ENCODE data around the gene ZNF79.

Gene ZNF79

DNA sequence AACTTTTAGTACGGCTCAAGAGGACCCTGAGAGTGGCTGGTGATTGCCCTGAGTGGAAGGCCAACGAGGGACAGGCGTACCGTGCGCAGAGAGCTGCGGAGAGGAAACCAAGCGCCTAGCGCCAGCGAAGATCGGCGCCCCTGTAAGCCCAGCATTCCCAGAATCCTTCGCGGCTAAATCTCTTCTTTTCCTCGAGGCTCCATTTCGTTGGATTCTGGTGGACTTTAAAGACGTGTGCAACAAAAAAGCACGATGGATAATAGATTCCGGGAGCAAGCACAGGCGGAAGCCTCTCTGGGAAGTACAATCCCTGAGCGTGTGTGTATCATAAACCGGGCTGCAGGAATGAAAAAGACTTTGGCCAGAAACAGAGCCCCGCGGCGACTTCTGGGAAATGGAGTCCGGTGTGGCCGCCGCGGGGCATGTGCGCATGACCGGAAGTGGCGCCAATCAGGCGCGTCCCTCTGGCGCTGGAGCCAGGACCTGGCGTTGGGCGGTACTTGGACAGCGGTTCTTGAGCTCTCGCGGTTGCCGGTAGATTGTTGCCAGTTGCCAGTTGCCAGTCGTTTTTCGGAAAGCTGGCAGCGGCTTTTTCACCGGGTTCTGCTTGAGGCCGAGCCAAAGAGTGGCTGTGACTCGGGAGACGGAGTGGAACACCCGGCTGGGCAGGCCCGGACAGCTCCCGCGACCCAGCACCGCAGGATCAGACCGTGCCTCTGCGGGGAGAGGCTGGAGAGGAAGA is at the start of gene ZNF79:
Gene ZNF79, plus strand, starts transcription at position 449 of the 742 bp plus-strand sequence. CDS start 406 bp downstream, outside the sequence.
- DNase-seq = peak; percentile 96
- TF ChIP-seq POLR2A (IDR thresholded peaks at IDR 0.05; ENCODE audit: low read length) (peak; percentile 78), GATA1 (IDR thresholded peaks at IDR 0.05; ENCODE audit: low read depth, low read length) (no peak)

DNA sequence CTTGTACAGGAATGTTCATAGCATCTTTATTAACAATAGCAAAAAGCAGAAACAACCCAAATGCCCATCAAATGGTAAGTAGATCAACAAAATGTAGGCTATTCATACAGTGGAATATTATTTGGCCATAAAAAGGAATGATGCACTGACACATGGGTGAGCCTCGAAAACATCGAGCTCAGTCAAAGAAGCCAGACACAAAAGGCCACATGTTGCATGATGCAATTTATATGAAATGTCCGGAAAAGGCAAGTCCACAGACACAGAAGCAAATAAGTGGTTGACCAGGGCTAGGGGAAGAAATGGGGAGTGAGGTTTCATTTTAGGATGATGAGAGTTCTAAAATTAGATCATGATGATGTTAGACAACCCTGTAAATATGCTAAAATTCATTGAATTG is 43.7 kb upstream of the ZNF79 start:
- DNase-seq = peak in 1 of 2 experiments; percentile 18
- no peak for TF ChIP-seq GATA1 (IDR thresholded peaks at IDR 0.05; ENCODE audit: low read depth, low read length)
- TF ChIP-seq POLR2A (IDR thresholded peaks at IDR 0.05; ENCODE audit: low read length) = no peak

DNA sequence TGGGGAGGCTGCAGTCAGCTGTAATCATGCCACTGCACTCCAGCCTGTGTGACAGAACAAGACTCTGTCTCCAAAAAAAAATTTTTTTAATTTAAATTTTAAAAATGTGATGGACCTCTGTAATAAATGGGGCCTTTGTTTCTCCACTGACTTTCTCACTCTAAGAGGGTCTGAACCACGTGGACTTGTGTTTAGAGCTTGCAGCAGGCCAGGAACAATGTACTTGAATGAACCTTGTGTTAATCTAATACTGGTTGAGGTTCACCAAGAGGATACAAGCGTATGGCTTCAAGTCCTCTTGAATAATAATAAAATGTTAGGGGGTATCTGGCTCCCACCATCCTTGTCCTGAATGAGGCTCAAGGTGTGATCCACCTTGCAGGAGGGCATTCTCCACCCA is 41.6 kb upstream of the ZNF79 start:
- no peak for DNase-seq
- TF ChIP-seq POLR2A (IDR thresholded peaks at IDR 0.05; ENCODE audit: low read length) (no peak), GATA1 (IDR thresholded peaks at IDR 0.05; ENCODE audit: low read depth, low read length) (no peak)

DNA sequence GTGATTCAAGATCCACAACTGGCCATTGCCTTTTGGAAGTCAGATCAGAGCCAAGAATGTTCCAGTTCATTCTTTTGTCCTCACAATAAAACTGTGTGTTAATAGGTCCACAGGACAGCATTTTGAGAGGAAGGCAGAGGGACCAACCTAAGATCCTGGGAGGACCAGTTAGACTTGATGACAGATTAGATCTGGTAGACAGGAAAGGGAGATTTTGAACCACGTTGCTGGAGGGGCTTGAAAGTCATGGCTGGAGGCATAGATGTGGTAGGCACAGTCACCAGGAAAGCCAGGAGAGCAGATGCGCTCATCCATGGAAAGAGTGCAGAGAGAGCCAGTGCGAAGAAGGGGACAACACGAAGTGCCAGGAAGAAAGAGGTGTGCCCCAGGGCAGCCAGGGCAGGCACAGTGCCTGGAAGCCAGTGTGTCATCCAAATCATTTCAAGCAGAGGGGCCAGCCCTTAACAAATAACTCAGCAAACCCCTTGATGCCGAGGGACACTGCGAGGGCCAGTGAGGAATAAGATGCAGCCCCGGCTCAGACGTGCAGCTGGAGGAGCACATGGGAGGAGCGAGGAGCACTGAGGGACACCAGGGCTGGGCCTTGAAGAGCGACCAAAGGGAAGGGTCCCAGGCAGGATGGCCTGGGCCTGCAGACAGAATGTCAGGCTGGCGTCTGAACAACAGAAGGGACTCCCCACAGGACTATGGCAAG is 40.0 kb upstream of the ZNF79 start:
- no peak for DNase-seq
- TF ChIP-seq GATA1 (IDR thresholded peaks at IDR 0.05; ENCODE audit: low read depth, low read length) (no peak), POLR2A (IDR thresholded peaks at IDR 0.05; ENCODE audit: low read length) (no peak)

DNA sequence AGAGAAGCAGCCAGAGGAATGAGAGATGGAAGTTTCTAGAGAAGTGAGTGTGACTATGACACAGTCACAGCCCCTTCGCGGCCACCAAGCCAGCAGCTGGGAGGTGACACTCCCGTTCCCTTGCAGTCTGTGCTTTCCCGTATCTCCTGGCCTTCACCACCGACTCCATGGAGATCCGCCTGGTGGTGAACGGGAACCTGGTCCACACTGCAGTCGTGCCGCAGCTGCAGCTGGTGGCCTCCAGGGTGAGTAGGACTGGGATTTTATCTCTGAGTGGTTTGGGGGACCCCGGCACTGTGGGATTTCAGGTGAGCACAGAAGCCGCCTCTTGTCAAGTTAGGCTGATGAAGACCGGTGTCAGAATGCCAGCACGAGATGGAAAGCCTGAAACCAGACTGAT is 39.3 kb upstream of the ZNF79 start:
- DNase-seq = no peak
- no peak for TF ChIP-seq POLR2A (IDR thresholded peaks at IDR 0.05; ENCODE audit: low read length)
- TF ChIP-seq GATA1 (IDR thresholded peaks at IDR 0.05; ENCODE audit: low read depth, low read length) = no peak

DNA sequence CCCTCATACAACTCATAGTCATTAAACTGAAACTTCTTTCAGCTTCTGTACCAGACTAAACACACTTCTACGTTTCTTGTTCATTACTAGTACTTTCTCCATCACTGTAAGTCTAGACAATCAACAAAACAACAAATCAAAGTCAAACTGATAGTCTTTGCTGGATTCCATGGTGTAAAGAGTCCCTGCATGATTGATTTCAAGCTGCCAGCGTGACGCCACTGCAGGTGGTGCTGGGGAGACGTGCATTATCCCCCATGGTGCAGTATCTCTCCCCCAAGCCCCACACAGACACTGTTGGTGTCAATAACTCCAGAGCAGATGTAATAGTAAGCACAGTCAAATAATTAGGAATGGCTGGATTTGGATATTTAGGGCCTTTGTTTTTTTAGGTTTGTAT is 37.9 kb upstream of the ZNF79 start:
- no peak for DNase-seq
- TF ChIP-seq POLR2A (IDR thresholded peaks at IDR 0.05; ENCODE audit: low read length) (no peak), GATA1 (IDR thresholded peaks at IDR 0.05; ENCODE audit: low read depth, low read length) (no peak)

DNA sequence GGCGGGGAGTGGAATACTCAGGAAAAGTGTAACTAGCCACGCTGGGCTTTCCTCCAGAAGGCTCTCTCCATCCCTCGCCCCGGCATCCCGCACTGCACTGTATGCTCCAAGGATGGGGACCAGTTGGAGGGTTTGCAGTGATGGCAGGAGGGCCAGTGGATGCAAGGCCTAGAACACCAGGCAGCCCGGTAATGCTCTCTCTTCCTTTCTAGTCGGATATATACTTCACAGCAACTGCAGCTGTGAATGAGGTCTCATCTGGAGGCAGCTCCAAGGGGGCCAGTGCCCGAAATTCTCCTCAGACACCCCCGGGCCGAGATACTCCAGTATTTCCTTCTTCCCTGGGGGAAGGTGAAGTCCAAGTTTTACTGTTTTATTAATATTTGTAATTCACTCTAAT is 37.2 kb upstream of the ZNF79 start:
- TF ChIP-seq GATA1 (IDR thresholded peaks at IDR 0.05; ENCODE audit: low read depth, low read length) (no peak), POLR2A (IDR thresholded peaks at IDR 0.05; ENCODE audit: low read length) (no peak)
- no peak for DNase-seq

DNA sequence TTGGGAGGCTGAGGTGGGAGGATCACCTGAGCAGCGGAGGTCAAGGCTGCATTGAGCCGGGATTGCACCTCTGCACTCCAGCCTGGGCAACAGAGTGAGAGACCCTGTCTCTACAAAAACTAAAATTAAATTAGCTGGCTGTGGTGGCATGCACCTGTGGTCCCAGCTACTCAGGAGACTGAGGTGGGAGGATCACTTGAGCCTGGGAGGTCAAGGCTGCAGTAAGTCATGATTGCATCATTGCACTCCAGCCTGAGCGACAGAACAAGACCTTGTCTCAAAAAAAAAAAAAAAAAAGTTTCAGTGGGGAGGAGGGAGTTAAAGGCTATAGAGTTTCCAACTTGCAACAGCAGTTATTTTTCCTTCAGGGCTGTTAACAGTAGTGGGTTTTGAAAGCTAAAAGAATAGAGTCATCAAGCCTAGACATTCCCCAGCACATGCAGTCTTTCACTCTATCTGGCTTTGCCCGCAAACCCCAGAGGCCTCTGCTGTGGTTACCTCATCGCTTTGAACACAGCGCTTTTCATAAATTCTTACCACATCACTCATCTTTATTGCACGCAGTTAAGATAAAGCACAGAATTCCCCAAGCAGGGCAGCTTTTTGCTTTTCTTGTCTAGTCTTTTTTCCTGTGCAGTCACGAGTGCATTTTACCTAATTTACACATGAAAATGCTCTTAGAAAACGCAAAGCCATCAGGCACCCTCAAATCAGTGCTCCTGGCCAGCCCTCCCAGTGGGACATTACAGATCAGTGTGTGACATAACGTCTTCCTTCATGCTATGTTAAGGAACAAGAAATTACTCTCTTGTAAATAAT is 35.9 kb upstream of the ZNF79 start:
- no peak for TF ChIP-seq GATA1 (IDR thresholded peaks at IDR 0.05; ENCODE audit: low read depth, low read length)
- no peak for TF ChIP-seq POLR2A (IDR thresholded peaks at IDR 0.05; ENCODE audit: low read length)
- no peak for DNase-seq

DNA sequence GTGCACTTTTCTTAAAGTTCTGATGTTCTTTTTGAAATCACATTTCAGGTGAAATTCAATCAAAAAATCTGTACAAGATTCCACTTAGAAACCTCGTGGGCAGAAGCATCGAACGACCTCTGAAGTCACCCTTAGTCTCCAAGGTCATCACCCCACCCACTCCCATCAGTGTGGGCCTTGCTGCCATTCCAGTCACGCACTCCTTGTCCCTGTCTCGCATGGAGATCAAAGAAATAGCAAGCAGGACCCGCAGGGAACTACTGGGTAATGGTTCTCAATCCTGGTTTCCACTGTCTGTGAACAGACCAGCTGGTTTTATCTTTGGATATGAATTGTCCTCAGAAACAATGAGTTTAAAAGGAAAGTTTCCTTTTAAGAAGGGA is 35.3 kb upstream of the ZNF79 start:
- DNase-seq = no peak
- TF ChIP-seq POLR2A (IDR thresholded peaks at IDR 0.05; ENCODE audit: low read length) (no peak), GATA1 (IDR thresholded peaks at IDR 0.05; ENCODE audit: low read depth, low read length) (no peak)

DNA sequence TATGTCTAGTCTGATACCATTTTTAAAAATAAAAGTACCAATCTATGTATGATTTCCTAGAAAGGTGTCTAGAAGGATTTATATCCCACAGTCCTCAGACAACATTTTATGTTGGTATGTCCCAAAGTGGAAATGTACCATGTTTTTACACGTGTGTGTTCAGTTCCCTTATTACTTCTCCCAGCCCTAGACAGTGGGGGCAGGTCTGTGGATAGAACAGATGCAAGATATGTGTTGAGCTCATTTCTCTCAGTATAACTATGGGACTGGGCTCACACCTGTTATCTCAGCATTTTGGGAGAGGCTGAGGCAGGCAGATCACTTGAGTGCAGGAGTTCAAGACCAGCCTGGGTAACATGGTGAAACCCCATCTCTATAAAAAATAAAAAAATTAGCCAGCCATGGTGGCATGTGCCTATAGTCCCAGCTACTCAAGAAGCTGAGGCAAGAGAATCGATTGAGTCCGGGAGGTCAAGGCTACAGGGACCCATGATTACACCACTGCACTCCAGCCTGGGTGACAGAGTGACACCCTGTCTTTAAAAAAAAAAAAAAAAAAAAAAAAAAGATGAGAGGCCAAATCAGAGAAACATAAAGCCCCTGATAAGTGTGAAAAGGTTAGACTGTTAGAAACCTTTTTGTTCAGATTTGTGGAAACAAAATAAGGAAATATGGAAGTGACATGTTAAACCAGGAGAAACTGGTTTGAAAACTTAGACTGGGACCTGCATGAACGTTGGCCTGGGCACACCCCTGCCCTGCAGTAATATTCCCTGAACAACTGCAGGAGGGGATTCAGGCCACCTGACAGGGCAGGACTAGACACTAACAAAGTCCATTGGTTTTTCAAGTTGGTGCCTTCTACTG is 34.6 kb upstream of the ZNF79 start:
- no peak for TF ChIP-seq GATA1 (IDR thresholded peaks at IDR 0.05; ENCODE audit: low read depth, low read length)
- TF ChIP-seq POLR2A (IDR thresholded peaks at IDR 0.05; ENCODE audit: low read length) = no peak
- DNase-seq = no peak

DNA sequence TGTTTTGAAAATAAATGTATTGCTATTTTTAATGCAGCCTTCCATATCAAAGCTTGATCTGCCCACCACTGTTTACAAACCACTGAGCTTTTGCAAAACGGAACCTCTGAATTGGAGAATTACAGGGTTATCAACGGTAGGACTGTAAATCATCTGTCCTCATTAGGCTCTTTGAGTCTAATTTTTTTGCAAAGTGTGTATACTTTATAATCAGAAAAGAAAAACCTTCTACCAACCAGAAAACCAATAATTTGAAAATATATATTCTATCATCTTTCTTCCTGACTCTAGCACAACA is 34.0 kb upstream of the ZNF79 start:
- DNase-seq = no peak
- TF ChIP-seq GATA1 (IDR thresholded peaks at IDR 0.05; ENCODE audit: low read depth, low read length) (no peak), POLR2A (IDR thresholded peaks at IDR 0.05; ENCODE audit: low read length) (no peak)

DNA sequence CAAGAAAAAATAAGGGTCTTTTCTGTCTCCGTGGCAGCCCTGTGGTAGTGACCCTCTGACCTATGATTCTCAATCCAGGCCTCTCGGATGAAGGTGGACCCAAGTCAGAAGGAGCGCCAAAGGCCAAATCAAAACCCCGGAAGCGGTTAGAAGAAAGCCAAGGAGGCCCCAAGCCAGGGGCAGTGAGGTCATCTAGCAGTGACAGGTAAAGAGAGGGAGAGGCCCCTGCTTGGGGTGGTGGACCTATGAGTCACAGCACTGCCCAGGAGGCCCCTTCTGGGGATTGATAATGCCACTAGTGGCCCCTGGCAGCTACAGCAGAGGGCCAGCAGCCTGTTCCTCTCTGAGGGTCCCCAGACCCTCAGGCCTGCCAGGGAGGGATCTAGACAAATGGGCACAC is 33.6 kb upstream of the ZNF79 start:
- TF ChIP-seq GATA1 (IDR thresholded peaks at IDR 0.05; ENCODE audit: low read depth, low read length) (no peak), POLR2A (IDR thresholded peaks at IDR 0.05; ENCODE audit: low read length) (no peak)
- DNase-seq = no peak

DNA sequence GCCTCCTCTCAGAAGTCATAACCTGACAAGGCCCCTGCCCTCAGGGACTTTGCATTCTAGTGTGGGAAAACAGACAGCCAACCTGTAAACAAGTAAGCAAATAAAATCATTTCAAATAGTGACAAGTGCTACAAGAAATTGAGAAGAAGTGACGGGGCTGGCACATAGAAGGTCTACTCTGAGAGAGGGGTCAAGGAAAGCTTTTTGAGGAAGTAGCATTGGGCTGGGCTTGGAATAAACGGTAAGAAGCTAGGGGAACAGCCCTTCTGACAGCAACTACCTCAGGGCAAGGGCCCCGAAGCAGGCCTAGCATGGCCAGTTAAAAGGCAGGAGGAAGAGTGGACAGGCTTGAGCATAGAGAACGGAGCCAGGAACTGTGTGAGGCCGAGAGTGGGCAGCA is 32.0 kb upstream of the ZNF79 start:
- no peak for DNase-seq
- TF ChIP-seq POLR2A (IDR thresholded peaks at IDR 0.05; ENCODE audit: low read length) (no peak), GATA1 (IDR thresholded peaks at IDR 0.05; ENCODE audit: low read depth, low read length) (no peak)
